ENCODE data around the gene PPP6R1. TPM values are rescaled to one million over a fixed set of nuclear protein-coding genes. Genes with fewer than 3 reads are reported as not detected.

Gene PPP6R1
- total RNA-seq: 196 and 216 TPM in 2 replicates

DNA sequence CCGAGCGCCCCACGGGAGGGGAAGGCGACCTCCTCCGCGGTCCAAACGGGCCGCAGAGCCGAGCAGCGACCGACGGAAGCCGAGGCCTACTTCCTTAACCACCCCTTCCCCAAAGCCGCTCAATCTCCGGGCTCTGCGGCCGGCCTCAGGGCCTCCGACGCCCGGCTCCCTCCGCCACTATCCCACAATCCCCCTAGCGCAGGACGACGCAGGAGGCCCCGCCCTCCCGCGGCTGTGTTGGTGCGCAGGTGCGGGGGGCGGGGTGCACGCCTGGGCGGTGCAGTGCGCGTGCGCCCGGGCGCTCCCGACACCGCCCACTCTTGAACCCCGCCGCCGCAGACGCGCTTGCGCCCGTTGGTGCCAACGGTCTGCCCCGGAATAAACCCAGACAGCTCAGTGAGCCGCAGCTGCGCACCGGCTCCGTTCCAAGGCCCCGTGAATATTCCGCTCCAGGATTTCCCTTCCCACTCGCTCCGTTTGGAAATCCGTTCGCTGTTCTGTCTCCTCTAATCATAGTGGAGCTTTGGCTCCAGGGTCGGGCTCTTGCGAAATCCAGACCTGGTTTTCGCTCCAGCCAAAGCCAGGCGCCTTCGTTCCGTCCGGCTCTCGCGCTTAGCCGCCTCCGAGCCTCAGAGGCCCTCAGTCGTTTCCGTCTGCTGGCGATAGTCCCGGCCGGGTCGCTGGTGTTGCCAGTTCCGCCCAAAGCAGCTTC lies at the start of gene PPP6R1:
PPP6R1 (minus strand) TSS at position 190 of the 712 bp plus-strand sequence. CDS start 11,914 bp downstream, outside the sequence.
- intact Hi-C loops (cut with micrococcal nuclease): loop anchor here (1.0 to 10.0 kb wide), 9 partner anchors 21 to 1054 kb away; partner anchors contain the start of genes FIZ1, HSPBP1, LENG9 and PPP1R12C

GRCh38 chr19:55308281-55308680 lies 49.5 kb upstream of the PPP6R1 start:
- intact Hi-C loops (cut with micrococcal nuclease): no loop called here
- Mint-ChIP-seq H3K9me3 (no peaks in the 10 kb centered on the region), H3K4me1 (peaks cover 7% of the 10 kb centered on the region), H3K27me3 (no peaks in the 10 kb centered on the region), H3K36me3 (ENCODE audit: low read depth) (peaks cover 4% of the 10 kb centered on the region), H3K4me3 (no peak overlapping the region), H3K27ac (no peak overlapping the region)
- no peak for DNase-seq

More for the DNA sequence above, at the start of gene PPP6R1:
- H3K27me3 Mint-ChIP-seq: peaks cover 2% of the 10 kb centered on the region
- no peaks in the 10 kb centered on the region for H3K9me3 Mint-ChIP-seq
- peak within 1 kb of the TSS; percentile 96 for H3K4me3 Mint-ChIP-seq
- peaks cover 44% of the 10 kb centered on the region for H3K4me1 Mint-ChIP-seq
- DNase-seq: peak; percentile 98
- H3K36me3 Mint-ChIP-seq (ENCODE audit: low read depth): peaks cover 36% of the 10 kb centered on the region
- peak within 1 kb of the TSS; percentile 99 for H3K27ac Mint-ChIP-seq

DNA sequence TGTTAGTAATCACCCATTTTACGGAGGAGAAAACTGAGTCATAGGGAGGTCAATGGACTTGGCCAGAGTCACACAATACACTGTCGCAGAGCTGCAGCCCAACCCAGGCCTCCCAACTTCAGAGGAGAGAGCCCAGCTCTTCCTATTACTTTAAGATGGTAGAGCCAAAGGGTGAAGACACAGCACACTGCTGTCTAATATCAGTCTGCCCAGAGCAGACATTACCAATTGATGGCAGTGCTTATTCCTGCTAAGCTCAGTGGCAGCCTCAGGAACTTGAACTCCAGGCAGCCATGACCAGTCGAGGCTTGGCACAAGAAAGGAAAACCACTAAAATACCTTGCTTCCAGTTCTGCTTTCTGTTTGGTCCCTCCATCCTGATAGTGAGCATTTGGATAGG lies 47.9 kb upstream of the PPP6R1 start:
- Mint-ChIP-seq H3K36me3 (ENCODE audit: low read depth) (peaks cover 4% of the 10 kb centered on the region), H3K4me3 (no peak overlapping the region), H3K27ac (no peak overlapping the region), H3K9me3 (no peaks in the 10 kb centered on the region), H3K27me3 (no peaks in the 10 kb centered on the region), H3K4me1 (peaks cover 12% of the 10 kb centered on the region)
- intact Hi-C loops (cut with micrococcal nuclease): no loop called here
- DNase-seq: no peak

GRCh38 chr19:55305983-55306562 lies 47.3 kb upstream of the PPP6R1 start:
- DNase-seq: no peak
- Mint-ChIP-seq H3K4me1 (peaks cover 16% of the 10 kb centered on the region), H3K36me3 (ENCODE audit: low read depth) (peaks cover 4% of the 10 kb centered on the region), H3K9me3 (no peaks in the 10 kb centered on the region), H3K4me3 (no peak overlapping the region), H3K27me3 (no peaks in the 10 kb centered on the region), H3K27ac (no peak overlapping the region)
- intact Hi-C loops (cut with micrococcal nuclease): no loop called here

GRCh38 chr19:55305491-55305890 lies 46.7 kb upstream of the PPP6R1 start:
- Mint-ChIP-seq H3K9me3 (no peaks in the 10 kb centered on the region), H3K27ac (peak overlapping the region; percentile 8), H3K4me3 (no peak overlapping the region), H3K4me1 (peaks cover 16% of the 10 kb centered on the region), H3K36me3 (ENCODE audit: low read depth) (peaks cover 4% of the 10 kb centered on the region), H3K27me3 (no peaks in the 10 kb centered on the region)
- peak; percentile 86 for DNase-seq
- intact Hi-C loops (cut with micrococcal nuclease): no loop called here

- H3K9me3 Mint-ChIP-seq: no peaks in the 10 kb centered on the region
- no peak overlapping the region for H3K4me3 Mint-ChIP-seq
- H3K4me1 Mint-ChIP-seq: peaks cover 16% of the 10 kb centered on the region
- intact Hi-C loops (cut with micrococcal nuclease): loop anchor here (5.0 kb wide), 2 partner anchors 102 to 197 kb away; partner anchors contain the start of gene UBE2S
- peaks cover 4% of the 10 kb centered on the region for H3K36me3 Mint-ChIP-seq (ENCODE audit: low read depth)
- no peak overlapping the region for H3K27ac Mint-ChIP-seq
- no peaks in the 10 kb centered on the region for H3K27me3 Mint-ChIP-seq
- DNase-seq: no peak
Observed at GRCh38 chr19:55304980-55305379, 46.2 kb upstream of the PPP6R1 start.

GRCh38 chr19:55304279-55304978 lies 45.6 kb upstream of the PPP6R1 start:
- H3K4me3 Mint-ChIP-seq: no peak overlapping the region
- peaks cover 4% of the 10 kb centered on the region for H3K36me3 Mint-ChIP-seq (ENCODE audit: low read depth)
- no peaks in the 10 kb centered on the region for H3K27me3 Mint-ChIP-seq
- intact Hi-C loops (cut with micrococcal nuclease): loop anchor here (5.0 kb wide), 2 partner anchors 103 to 198 kb away; partner anchors contain the start of gene UBE2S
- H3K9me3 Mint-ChIP-seq: no peaks in the 10 kb centered on the region
- no peak overlapping the region for H3K27ac Mint-ChIP-seq
- H3K4me1 Mint-ChIP-seq: peaks cover 16% of the 10 kb centered on the region
- peak; percentile 75 for DNase-seq

GRCh38 chr19:55303477-55303876 lies 44.7 kb upstream of the PPP6R1 start:
- Mint-ChIP-seq H3K27ac (no peak overlapping the region), H3K9me3 (no peaks in the 10 kb centered on the region), H3K4me1 (peaks cover 16% of the 10 kb centered on the region), H3K27me3 (no peaks in the 10 kb centered on the region), H3K36me3 (ENCODE audit: low read depth) (peaks cover 4% of the 10 kb centered on the region), H3K4me3 (no peak overlapping the region)
- intact Hi-C loops (cut with micrococcal nuclease): loop anchor here (2.0 to 5.0 kb wide), 3 partner anchors 81 to 199 kb away; partner anchors contain the start of genes RPL28, TMEM238 and UBE2S
- DNase-seq: no peak

GRCh38 chr19:55302318-55302703 lies 43.5 kb upstream of the PPP6R1 start:
- Mint-ChIP-seq H3K4me3 (peak overlapping the region; percentile 95), H3K36me3 (ENCODE audit: low read depth) (peaks cover 4% of the 10 kb centered on the region), H3K27me3 (no peaks in the 10 kb centered on the region), H3K4me1 (peaks cover 16% of the 10 kb centered on the region), H3K27ac (peak overlapping the region; percentile 95), H3K9me3 (no peaks in the 10 kb centered on the region)
- intact Hi-C loops (cut with micrococcal nuclease): loop anchor here (1.0 to 5.0 kb wide), 4 partner anchors 37 to 200 kb away; partner anchors contain the start of genes KMT5C, RPL28, TMEM238 and UBE2S
- no peak for DNase-seq

GRCh38 chr19:55301459-55302317 lies 42.9 kb upstream of the PPP6R1 start:
- peak; percentile 99 for DNase-seq
- Mint-ChIP-seq H3K36me3 (ENCODE audit: low read depth) (peaks cover 4% of the 10 kb centered on the region), H3K27ac (peak overlapping the region; percentile 95), H3K9me3 (no peaks in the 10 kb centered on the region), H3K27me3 (no peaks in the 10 kb centered on the region), H3K4me3 (peak overlapping the region; percentile 95), H3K4me1 (peaks cover 16% of the 10 kb centered on the region)
- intact Hi-C loops (cut with micrococcal nuclease): loop anchor here (1.0 to 5.0 kb wide), 4 partner anchors 38 to 201 kb away; partner anchors contain the start of genes KMT5C, RPL28, TMEM238 and UBE2S

DNA sequence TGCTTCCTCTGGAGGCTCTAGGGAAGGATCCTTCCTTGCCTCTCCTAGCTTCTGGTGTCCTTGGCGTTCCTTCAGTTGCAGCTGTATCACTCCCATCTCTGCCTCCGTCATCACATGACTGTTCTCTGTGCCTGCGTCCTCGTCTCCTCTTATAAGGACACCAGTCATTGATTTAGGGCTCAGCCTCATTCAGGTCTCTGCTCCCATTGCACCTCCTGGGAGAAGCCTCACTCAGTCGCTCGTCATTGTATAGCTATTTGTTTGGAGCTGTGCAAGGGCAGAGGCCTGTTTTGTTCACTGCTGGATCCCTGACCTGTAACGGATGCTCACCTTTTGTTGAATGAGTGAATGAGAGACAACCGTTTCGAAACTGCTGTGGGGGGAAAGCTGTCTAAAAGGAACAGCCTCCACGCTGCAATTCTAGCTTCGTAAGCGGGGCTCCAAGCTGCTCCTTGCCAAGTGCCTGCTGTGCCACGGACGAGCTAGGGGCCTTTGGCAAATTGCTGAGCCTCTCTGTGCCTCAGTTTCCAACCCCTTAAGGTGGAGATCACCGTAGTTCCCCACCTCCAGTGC lies 42.2 kb upstream of the PPP6R1 start:
- Mint-ChIP-seq H3K9me3 (no peaks in the 10 kb centered on the region), H3K27me3 (no peaks in the 10 kb centered on the region), H3K36me3 (ENCODE audit: low read depth) (peaks cover 4% of the 10 kb centered on the region), H3K4me3 (peak overlapping the region; percentile 95), H3K4me1 (peaks cover 14% of the 10 kb centered on the region), H3K27ac (peak overlapping the region; percentile 95)
- peak; percentile 55 for DNase-seq
- intact Hi-C loops (cut with micrococcal nuclease): loop anchor here (5.0 kb wide), 2 partner anchors 106 to 201 kb away; partner anchors contain the start of gene UBE2S

- no peaks in the 10 kb centered on the region for H3K27me3 Mint-ChIP-seq
- peak; percentile 52 for DNase-seq
- H3K36me3 Mint-ChIP-seq (ENCODE audit: low read depth): no peaks in the 10 kb centered on the region
- H3K4me3 Mint-ChIP-seq: no peak overlapping the region
- H3K4me1 Mint-ChIP-seq: peaks cover 9% of the 10 kb centered on the region
- intact Hi-C loops (cut with micrococcal nuclease): loop anchor here (5.0 kb wide), 2 partner anchors 107 to 202 kb away; partner anchors contain the start of gene UBE2S
- no peaks in the 10 kb centered on the region for H3K9me3 Mint-ChIP-seq
- H3K27ac Mint-ChIP-seq: no peak overlapping the region
Observed at GRCh38 chr19:55299991-55300390, 41.2 kb upstream of the PPP6R1 start.

Data from activated CD4-positive, alpha-beta T cell treated with anti-CD3 and anti-CD28 coated beads, Interleukin-2, amount 10 ng/mL, durations not matched to agents 24 days and 14 days (primary cell).